Fibroblast of skin of back (primary cell): Measurements from ENCODE around the gene MANF.

Source experiments
- DNase-seq: peaks from one replicate; pipeline ENCODE4 v3.0.0-alpha.2; 2013

MANF gene

DNA sequence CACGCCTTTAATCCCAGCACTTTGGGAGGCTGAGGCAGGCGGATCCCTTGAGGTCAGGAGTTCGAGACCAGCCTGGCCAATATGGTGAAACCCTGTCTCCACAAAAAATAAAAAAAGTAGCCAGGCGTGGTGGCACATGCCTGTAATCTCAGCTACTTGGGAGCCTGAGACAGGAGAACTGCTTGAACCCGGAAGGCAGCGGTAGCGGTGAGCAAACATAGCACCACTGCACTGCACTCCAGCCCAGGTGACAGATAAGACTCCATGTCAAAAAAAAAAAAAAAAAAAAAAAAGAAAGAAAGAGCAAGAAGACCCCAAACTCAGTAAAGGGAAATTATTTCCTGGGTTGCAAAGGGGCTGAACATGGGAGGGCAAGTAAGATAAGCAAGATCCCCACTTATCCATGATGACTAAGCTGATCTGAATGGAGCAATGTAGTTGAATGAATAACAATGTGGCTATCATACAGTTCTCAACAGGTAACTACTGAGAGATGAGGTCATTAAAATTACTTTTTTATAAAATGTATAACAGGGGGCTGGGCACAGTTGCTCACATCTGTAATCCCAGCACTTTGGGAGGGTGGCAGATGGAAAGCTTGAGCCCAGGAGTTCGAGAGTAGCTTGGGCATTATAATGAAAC lies 52.0 kb downstream of the MANF start:
- no peak for DNase-seq
